HG03558 (cell line): ENCODE measurements around the gene UBA52.
A peak's percentile ranks its signal among the peaks of the same experiment; 100 is the strongest.

ENCODE experiments used
- ATAC-seq: cut with Tn5 transposase; IDR thresholded peaks from one replicate; pipeline ENCODE4 v1.9.1; 2021; ENCODE audit warnings: moderate number of reproducible peaks; ENCODE audit not compliant: unreplicated experiment; ENCODE audit errors: extremely low read depth

Gene UBA52

DNA sequence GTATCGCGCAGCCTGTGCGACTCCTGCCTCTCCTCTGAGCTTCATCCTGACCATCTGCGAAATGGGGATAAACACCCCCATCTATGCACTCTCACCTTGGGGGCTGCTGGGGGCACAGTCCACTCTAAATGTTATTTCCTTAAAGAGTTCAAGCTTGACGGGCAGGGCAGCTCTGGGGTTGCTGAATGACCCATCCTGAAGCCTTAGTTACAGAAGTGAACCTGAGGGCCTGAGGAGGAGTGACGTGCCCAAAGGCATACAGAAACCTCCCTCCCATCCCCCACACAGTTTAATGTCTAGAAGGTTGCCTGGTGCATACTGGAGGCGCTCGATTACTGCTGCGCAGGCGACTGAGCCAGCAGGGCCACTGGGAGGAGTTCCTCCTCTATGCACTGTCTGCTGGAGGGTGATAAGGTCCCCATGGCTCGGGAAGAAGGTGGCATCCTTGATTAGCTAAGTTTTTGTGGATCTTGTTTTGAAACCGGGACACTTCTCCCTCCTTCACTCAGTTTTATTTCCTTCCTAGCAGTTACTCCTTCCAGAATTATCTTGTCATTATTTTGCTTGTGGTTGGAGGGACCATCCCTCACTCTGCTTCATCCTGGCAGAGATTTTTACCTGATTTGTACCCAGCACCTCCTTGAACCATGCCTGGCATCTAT is 27.7 kb upstream of the UBA52 start:
- no peak for ATAC-seq

GRCh38 chr19:18551631-18552030 is 20.0 kb upstream of the UBA52 start:
- ATAC-seq, result no peak

GRCh38 chr19:18557411-18558201 is 14.1 kb upstream of the UBA52 start, which contains the start of gene KXD1:
Gene KXD1 (plus strand): TSS chr19:18557870. CDS start chr19:18562057, 4,187 bp downstream.
- peak; percentile 82 for ATAC-seq

DNA sequence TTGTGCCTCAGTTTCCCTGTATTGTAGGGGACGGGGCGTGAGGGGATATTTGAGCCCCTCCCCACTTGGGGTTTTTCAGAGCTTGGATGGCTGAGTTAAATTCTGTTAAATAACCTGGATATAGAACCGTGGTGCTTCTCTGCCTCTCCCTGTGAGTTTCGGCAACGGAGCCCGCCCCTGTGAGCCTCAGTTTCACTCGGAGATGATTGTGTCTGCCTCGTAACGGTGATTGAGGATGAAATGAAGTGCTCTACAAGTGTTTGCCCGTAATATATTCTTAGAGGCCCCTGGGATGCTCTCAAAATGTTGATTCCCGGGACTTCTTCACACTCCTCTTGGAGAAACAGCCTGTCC is 13.5 kb upstream of the UBA52 start:
- no peak for ATAC-seq

DNA sequence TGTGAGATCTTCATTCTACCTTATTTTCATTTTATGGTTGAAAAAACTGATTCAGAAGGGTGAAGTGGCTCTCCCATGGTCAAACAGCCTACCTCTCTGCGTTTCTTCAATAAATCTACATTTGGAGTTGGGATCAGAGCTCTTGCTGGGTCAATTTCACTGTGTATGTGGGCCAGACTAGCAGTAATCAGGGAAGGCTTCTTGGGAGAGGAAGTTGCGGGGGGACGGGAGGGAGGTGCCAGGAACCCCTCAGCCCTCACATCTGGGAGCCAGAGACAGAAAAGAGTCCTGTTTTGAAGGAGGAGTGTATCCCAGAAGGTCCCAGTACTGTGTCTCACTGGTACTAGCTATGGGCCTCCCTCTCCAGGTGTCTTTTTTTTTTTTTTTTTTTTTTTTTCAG is 13.1 kb upstream of the UBA52 start:
- no peak for ATAC-seq

DNA sequence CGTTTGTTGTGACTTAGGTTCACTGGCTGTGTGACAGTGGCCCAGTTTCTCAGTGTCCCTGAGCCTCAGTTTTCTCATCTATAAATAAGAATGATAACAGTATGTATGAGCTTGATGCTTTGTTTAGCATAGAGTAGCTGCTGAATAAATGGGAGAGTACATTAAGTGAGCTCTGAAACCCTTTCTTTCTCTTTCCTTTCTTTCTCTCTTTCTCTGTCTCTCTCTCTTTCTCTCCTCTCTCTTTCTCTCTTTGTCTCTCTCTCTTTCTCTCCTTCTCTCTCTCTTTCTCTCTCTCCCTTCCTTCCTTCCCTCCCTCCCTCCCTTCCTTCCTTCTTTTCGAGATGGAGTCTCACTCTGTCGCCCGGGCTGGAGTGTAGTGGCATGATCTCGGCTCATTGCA is 12.0 kb upstream of the UBA52 start:
- ATAC-seq, result no peak

GRCh38 chr19:18562086-18562485 is 9.6 kb upstream of the UBA52 start:
- no peak for ATAC-seq

DNA sequence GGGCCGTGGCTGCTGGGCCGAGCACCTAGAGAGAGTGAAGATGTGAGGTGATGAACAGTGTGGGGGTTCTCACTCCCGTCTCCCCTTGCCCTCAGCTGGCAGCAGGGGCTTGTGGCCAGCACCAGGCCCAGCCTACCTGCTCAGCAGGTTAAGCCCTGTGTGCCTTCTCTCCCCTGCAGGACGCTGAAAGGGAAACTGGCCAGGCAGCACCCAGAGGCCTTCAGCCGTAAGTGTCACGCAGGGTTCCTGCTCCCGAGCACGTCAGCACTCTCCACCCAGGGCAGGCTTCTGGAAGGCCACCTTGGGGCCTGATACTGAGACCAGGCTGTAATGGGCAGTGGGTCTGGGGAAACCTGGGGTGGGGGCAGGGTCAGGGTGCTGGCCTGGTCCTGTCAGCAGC is 4.7 kb upstream of the UBA52 start:
- ATAC-seq, result no peak

GRCh38 chr19:18568367-18568766 is 3.3 kb upstream of the UBA52 start:
- ATAC-seq, result no peak

GRCh38 chr19:18574691-18575291 is 3.1 kb downstream of the UBA52 start:
- ATAC-seq, result no peak

DNA sequence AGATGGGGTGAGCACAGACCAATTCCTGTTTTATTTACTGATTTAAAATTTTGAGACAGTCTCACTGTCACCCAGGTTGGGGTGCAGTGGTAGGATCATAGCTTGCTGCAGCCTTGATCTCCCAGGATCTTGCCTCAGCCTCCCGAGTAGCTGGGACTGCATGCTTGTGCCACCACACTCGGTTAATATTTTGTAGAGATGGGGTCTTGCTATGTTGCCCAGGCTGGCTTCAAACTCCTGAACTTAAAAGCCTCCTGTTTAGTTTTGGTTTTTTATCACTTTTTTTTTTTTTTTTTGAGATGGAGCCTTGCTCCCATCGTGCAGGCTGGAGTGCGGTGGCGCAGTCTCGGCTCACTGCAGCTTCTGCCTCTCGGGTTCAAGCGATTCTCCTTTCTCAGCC is 4.7 kb downstream of the UBA52 start:
- ATAC-seq, result no peak

- ATAC-seq, result no peak
Observed at GRCh38 chr19:18577365-18577914, 5.8 kb downstream of the UBA52 start.

GRCh38 chr19:18580311-18580710 is 8.7 kb downstream of the UBA52 start:
- ATAC-seq, result no peak

DNA sequence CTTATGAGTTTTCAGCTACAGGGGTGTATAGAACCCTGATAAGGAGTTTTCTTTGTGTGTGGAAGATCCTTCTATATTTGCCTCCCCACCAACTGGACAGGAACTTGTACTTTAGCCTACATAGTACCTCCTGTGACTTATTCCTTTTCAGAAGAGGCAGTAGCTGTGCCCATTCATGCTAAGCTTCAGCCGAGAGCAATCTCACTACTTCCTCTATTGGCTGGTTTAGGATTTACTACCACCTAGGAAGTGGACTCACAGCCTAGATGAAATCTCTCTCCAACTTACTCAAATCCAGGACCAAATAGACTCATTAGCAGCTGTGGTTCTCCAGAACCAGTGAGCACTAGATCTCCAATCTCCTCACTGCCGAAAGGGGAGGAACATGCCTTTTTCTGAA is 14.6 kb downstream of the UBA52 start:
- ATAC-seq, result no peak

GRCh38 chr19:18587561-18587960 is 15.9 kb downstream of the UBA52 start:
- ATAC-seq, result no peak

DNA sequence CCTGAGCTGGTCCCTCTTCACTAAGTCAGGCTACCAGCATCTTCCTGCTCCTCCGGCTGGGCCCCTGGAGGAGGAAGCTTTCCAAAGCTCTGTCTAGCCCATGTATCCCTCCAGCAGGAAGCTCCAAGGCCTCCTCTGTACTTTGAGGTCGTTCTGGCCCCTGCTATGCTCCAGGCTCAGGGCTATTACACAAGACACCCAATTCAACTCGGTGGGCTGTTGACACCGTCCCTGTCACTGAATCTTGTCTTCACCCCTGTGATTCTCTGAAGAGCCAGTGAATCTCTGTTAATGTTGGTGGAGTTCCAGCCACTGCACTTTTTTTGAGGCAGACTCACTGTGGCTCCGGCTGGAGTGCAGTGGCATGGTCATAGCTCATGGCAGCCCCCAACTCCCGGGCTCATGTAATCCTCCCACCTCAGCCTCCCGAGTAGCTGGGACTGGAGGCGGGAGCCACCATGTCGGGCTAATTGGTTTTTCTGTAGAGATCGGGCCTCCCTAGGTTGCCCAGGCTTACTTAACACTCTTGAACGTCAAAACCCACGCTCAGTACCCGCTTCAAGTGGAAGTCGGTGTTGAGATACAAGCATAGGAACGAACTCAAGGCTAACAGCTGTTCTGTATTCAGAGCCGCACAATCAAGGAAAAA is 16.4 kb downstream of the UBA52 start:
- ATAC-seq, result no peak

DNA sequence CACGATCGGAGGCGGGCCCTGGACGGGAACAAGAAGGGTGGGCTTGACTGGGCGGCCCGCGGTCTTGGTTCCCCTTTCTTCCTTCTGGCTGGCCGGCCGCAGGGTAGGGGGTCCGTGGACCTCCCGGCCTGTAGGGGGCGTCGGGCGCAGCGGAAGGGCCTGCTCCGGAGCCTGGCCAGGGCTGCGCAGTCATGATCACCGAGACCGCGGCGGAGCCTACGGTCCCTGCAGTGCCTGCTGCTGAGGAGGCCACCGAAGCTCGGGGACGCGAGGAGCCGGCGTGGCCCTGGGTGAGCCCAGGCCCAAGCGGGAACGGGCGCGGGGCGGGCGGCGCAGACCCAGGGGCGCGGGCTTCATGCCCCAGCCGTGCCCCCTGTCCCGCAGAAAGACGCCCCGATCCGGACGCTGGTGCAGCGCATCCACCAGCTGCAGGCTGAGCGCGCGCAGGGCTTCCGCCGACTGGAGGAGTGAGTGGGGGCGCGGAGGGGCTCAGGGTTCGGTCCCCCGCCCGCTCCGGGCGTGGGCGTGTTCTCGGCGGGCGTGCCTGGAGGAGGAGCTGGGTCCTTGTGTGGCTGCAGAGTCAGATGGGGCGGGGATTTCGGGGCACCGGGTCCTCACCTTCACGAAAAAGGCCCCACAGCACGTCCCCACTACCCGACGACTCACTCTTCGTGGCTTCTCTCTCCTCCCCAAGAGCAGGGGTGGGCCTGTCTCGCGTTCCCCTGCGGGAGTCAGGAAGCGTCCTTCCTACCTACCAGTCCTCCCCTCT is 17.1 kb downstream of the UBA52 start, which contains the start of gene REX1BD:
Gene REX1BD (plus strand): TSS at position 188 of the 769 bp plus-strand sequence. CDS start 4 bp downstream, at position 192.
- ATAC-seq, result no peak

GRCh38 chr19:18589380-18590272 is 18.0 kb downstream of the UBA52 start:
- no peak for ATAC-seq
